ENCODE results near the gene GNAI3. TPM values are rescaled to one million over a fixed set of nuclear protein-coding genes. Genes with fewer than 3 reads are reported as not detected.

GNAI3 gene
- total RNA-seq, 1 donor from 2014 or later, result 16.3 TPM

- no peak for DNase-seq
Measured at GRCh38 chr1:109598655-109599054, 50.2 kb downstream of the GNAI3 start.

- no peak for DNase-seq
Measured at GRCh38 chr1:109603229-109603628, 54.8 kb downstream of the GNAI3 start.

GRCh38 chr1:109605381-109605780, 57.0 kb downstream of the GNAI3 start:
- no peak for DNase-seq

GRCh38 chr1:109609881-109610280, 61.5 kb downstream of the GNAI3 start:
- DNase-seq, result no peak

GRCh38 chr1:109610609-109611307, 62.3 kb downstream of the GNAI3 start:
- DNase-seq, result no peak

GRCh38 chr1:109611308-109611990, 63.0 kb downstream of the GNAI3 start:
- no peak for DNase-seq

- peak; percentile 53 for DNase-seq
Measured at GRCh38 chr1:109613361-109614147, 65.1 kb downstream of the GNAI3 start.

GRCh38 chr1:109615879-109616278, 67.5 kb downstream of the GNAI3 start:
- DNase-seq, result peak; percentile 86

GRCh38 chr1:109616391-109616790, 68.0 kb downstream of the GNAI3 start:
- no peak for DNase-seq

- DNase-seq, result peak; percentile 96
Measured at GRCh38 chr1:109617291-109617801, 68.9 kb downstream of the GNAI3 start.

GRCh38 chr1:109618661-109619575, 70.5 kb downstream of the GNAI3 start:
- DNase-seq, result no peak

- DNase-seq, result peak; percentile 73
Measured at GRCh38 chr1:109619576-109620400, 71.4 kb downstream of the GNAI3 start, which contains the start of the genes AMPD2 and GNAT2. Gene AMPD2, plus strand, starts transcription at chr1:109619837. Its CDS starts 1,339 bp downstream, at chr1:109621176. Gene GNAT2, minus strand, starts transcription at chr1:109619616. Its CDS starts 6,746 bp downstream, at chr1:109612870.

GRCh38 chr1:109620401-109620791, 72.0 kb downstream of the GNAI3 start:
- peak; percentile 58 for DNase-seq

GRCh38 chr1:109620841-109621286, 72.4 kb downstream of the GNAI3 start:
- DNase-seq, result peak; percentile 96

GRCh38 chr1:109621379-109622136, 73.1 kb downstream of the GNAI3 start:
- peak; percentile 28 for DNase-seq

- DNase-seq, result no peak
Measured at GRCh38 chr1:109622137-109622892, 73.9 kb downstream of the GNAI3 start.

GRCh38 chr1:109622895-109623294, 74.5 kb downstream of the GNAI3 start:
- DNase-seq, result no peak

GRCh38 chr1:109623601-109624161, 75.3 kb downstream of the GNAI3 start:
- no peak for DNase-seq

Measured in dermis blood vessel endothelial cell (primary cell).